Astrocyte (in vitro differentiated cells and primary cell): ENCODE results near the gene TCF20. TPM values are rescaled to one million over a fixed set of nuclear protein-coding genes. Genes with fewer than 3 reads are reported as not detected.

Experiments
- DNase-seq: peaks from one replicate; pipeline ENCODE4 v3.0.0-alpha.2; 2010; ENCODE audit warnings: low read depth
- FAIRE-seq: peaks from 2 replicates; lab custom pipeline; 2011; peaks lifted over from hg19 to GRCh38; lab: Jason Lieb, UNC
- H2AFZ ChIP-seq: 2 replicates; pipeline ENCODE4 v1.6.0; 2012; ENCODE audit warnings: low read depth, low read length, inconsistent platforms
- H3K27ac ChIP-seq: 2 replicates; pipeline ENCODE4 v1.5.1; 2011; ENCODE audit warnings: low read depth, low read length, inconsistent platforms
- H3K27me3 ChIP-seq: 2 replicates; pipeline ENCODE4 v1.6.0; 2011; ENCODE audit warnings: low read length, inconsistent platforms; ENCODE audit not compliant: insufficient read depth
- H3K36me3 ChIP-seq: 2 replicates; pipeline ENCODE4 v1.5.1; 2011; ENCODE audit warnings: low read length, inconsistent platforms; ENCODE audit not compliant: insufficient read depth
- H3K4me1 ChIP-seq: 2 replicates; pipeline ENCODE4 v1.5.1; 2011; ENCODE audit warnings: low read length, inconsistent platforms; ENCODE audit not compliant: insufficient read depth
- H3K4me2 ChIP-seq: 2 replicates; pipeline ENCODE4 v1.6.0; 2012; ENCODE audit warnings: low read length, inconsistent platforms
- H3K4me3 ChIP-seq: 2 replicates; pipeline ENCODE4 v1.5.1; 2011; ENCODE audit warnings: low read depth, mild to moderate bottlenecking, low read length, inconsistent platforms; ENCODE audit not compliant: insufficient read depth
- H3K79me2 ChIP-seq: 2 replicates; pipeline ENCODE4 v1.6.0; 2012; ENCODE audit warnings: mild to moderate bottlenecking, low read length, inconsistent platforms; ENCODE audit not compliant: insufficient read depth
- H3K9ac ChIP-seq: 2 replicates; pipeline ENCODE4 v1.6.0; 2012; ENCODE audit warnings: mild to moderate bottlenecking, low read length, inconsistent platforms
- H3K9me3 ChIP-seq: 2 replicates; pipeline ENCODE4 v1.5.1; 2012; ENCODE audit warnings: low read depth, mild to moderate bottlenecking, low read length, inconsistent platforms; ENCODE audit not compliant: insufficient read depth
- H4K20me1 ChIP-seq: 2 replicates; pipeline ENCODE4 v1.6.0; 2012; ENCODE audit warnings: low read length, inconsistent platforms; ENCODE audit not compliant: insufficient read depth
- H3K27ac Mint-ChIP-seq: one replicate; pipeline ENCODE4 v1.8.0; 2021; ENCODE audit warnings: mild to moderate bottlenecking, mixed read lengths; ENCODE audit not compliant: unreplicated experiment
- H3K27me3 Mint-ChIP-seq: one replicate; pipeline ENCODE4 v1.8.0; 2021; ENCODE audit warnings: low read depth, mixed read lengths; ENCODE audit not compliant: unreplicated experiment
- H3K36me3 Mint-ChIP-seq: one replicate; pipeline ENCODE4 v1.8.0; 2021; ENCODE audit warnings: low read depth, mixed read lengths; ENCODE audit not compliant: unreplicated experiment
- H3K4me1 Mint-ChIP-seq: one replicate; pipeline ENCODE4 v1.8.0; 2021; ENCODE audit warnings: low read depth, mixed read lengths; ENCODE audit not compliant: unreplicated experiment
- H3K4me3 Mint-ChIP-seq: one replicate; pipeline ENCODE4 v1.8.0; 2021; ENCODE audit warnings: mild to moderate bottlenecking, moderate library complexity, mixed read lengths; ENCODE audit not compliant: unreplicated experiment
- H3K9me3 Mint-ChIP-seq: one replicate; pipeline ENCODE4 v1.8.0; 2021; ENCODE audit warnings: mild to moderate bottlenecking, mixed read lengths; ENCODE audit not compliant: unreplicated experiment
- EZH2 ChIP-seq: IDR thresholded peaks from 2 replicates; pipeline ENCODE4 v1.6.1; 2012; ENCODE audit warnings: mild to moderate bottlenecking, low read length, inconsistent platforms; ENCODE audit not compliant: insufficient read depth
- total RNA-seq: library from RNA; stranded (reverse); gene quantifications from 2 replicates; pipeline ENCODE4 v1.2.1, GENCODE V29; 2021
- TF ChIP-seq, protein P1 (sequence below): IDR thresholded peaks from 2 replicates; pipeline ENCODE4 v1.5.1; 2011; ENCODE audit warnings: low read depth, mild to moderate bottlenecking, inconsistent platforms, low read length, moderate library complexity; ENCODE audit not compliant: insufficient read depth

Gene TCF20
- total RNA-seq, 1 donor from 2014 or later, result 37.6 TPM

DNA sequence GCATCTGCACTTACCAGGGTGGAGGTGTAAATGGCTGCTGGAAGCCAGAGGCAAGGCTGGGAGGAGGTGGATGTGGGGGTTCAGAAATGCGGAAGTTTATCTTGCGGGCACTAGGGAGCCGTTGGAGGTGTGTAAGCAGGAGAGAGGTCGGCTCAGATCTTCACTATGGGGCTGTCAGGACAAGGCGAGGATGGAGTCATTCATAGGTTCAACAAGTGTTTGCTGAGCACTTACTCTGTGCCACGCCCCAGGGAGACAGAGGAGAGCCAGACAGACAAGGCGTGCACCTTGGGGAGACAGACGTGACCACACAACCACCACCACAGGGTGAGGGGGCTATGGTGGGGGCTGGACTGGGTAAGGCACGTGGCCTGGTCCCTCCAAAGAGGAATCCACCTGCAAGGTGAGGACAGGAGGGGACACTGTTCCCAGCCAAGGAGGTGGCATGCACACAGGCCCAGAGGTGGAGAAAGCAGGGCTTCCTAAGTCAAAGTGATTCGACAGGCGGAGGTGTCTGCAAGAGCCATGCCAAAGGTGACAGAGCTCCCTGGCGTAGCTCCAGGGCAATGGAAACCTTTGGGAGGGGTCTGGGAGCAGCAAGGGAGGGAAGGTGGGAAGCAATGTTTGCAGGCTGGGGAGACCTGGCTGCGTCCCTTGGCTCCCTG lies 30.8 kb upstream of the TCF20 start:
- Histone ChIP-seq H3K9ac (no peak overlapping the region), H3K4me2 (no peak overlapping the region), H3K27ac (no peak overlapping the region), H4K20me1 (peaks cover 54% of the 10 kb centered on the region), H3K4me3 (no peak overlapping the region), H3K27me3 (peaks cover 11% of the 10 kb centered on the region), H3K9me3 (no peaks in the 10 kb centered on the region), H3K4me1 (peaks cover 3% of the 10 kb centered on the region), H3K36me3 (no peaks in the 10 kb centered on the region), H3K79me2 (no peaks in the 10 kb centered on the region), H2AFZ (no peak overlapping the region)
- no peak overlapping the region for H3K4me3 Mint-ChIP-seq
- H3K4me1 Mint-ChIP-seq, result peaks cover 13% of the 10 kb centered on the region
- no peak overlapping the region for H3K27ac Mint-ChIP-seq
- no peaks in the 10 kb centered on the region for H3K9me3 Mint-ChIP-seq
- H3K27me3 Mint-ChIP-seq, result peaks cover 48% of the 10 kb centered on the region
- H3K36me3 Mint-ChIP-seq, result peaks cover 2% of the 10 kb centered on the region
- TF ChIP-seq, protein P1, sequence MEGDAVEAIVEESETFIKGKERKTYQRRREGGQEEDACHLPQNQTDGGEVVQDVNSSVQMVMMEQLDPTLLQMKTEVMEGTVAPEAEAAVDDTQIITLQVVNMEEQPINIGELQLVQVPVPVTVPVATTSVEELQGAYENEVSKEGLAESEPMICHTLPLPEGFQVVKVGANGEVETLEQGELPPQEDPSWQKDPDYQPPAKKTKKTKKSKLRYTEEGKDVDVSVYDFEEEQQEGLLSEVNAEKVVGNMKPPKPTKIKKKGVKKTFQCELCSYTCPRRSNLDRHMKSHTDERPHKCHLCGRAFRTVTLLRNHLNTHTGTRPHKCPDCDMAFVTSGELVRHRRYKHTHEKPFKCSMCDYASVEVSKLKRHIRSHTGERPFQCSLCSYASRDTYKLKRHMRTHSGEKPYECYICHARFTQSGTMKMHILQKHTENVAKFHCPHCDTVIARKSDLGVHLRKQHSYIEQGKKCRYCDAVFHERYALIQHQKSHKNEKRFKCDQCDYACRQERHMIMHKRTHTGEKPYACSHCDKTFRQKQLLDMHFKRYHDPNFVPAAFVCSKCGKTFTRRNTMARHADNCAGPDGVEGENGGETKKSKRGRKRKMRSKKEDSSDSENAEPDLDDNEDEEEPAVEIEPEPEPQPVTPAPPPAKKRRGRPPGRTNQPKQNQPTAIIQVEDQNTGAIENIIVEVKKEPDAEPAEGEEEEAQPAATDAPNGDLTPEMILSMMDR, result no peak
- TF ChIP-seq EZH2, result no peak
- DNase-seq (no peak), FAIRE-seq (no peak)

- Mint-ChIP-seq H3K27ac (peak overlapping the region; percentile 69), H3K4me1 (peaks cover 13% of the 10 kb centered on the region)
- no peak overlapping the region for H3K9ac ChIP-seq
Observed at GRCh38 chr22:42300259-42301076, 30.0 kb upstream of the TCF20 start.

More at GRCh38 chr22:42300259-42301076, 30.0 kb upstream of the TCF20 start:
- Histone ChIP-seq H3K4me2 (peak overlapping the region; percentile 48), H3K27me3 (peaks cover 9% of the 10 kb centered on the region), H3K4me3 (no peak overlapping the region), H3K36me3 (no peaks in the 10 kb centered on the region), H3K79me2 (no peaks in the 10 kb centered on the region), H3K27ac (no peak overlapping the region), H4K20me1 (peaks cover 57% of the 10 kb centered on the region), H3K9me3 (no peaks in the 10 kb centered on the region), H2AFZ (no peak overlapping the region), H3K4me1 (peaks cover 3% of the 10 kb centered on the region)
- Mint-ChIP-seq H3K4me3 (no peak overlapping the region), H3K27me3 (peaks cover 51% of the 10 kb centered on the region), H3K36me3 (peaks cover 2% of the 10 kb centered on the region), H3K9me3 (no peaks in the 10 kb centered on the region)
- no peak for TF ChIP-seq EZH2
- TF ChIP-seq, protein P1, result no peak
- no peak for DNase-seq
- no peak for FAIRE-seq
